Mononuclear cell (primary cell): ENCODE measurements around the gene EXTL1. TPM values are rescaled to one million over a fixed set of nuclear protein-coding genes. Genes with fewer than 3 reads are reported as not detected.

Experiments
- H3K27me3 ChIP-seq: 2 replicates; pipeline ENCODE4 v1.6.0; 2011; ENCODE audit warnings: low read length, control low read depth; ENCODE audit not compliant: insufficient read depth
- H3K4me1 ChIP-seq: 2 replicates; pipeline ENCODE4 v1.5.1; 2011; ENCODE audit warnings: mild to moderate bottlenecking, low read length, control low read depth; ENCODE audit not compliant: insufficient read depth
- H3K4me3 ChIP-seq: 2 replicates; pipeline ENCODE4 v1.5.1; 2011; ENCODE audit warnings: mild to moderate bottlenecking, low read length, moderate library complexity
- H3K9me3 ChIP-seq: 2 replicates; pipeline ENCODE4 v1.5.1; 2011; ENCODE audit warnings: low read depth, mild to moderate bottlenecking, control low read depth, low read length
- total RNA-seq: library from RNA; depleted of rRNA; stranded (reverse); fragments of >200 nt; gene quantifications from one replicate; pipeline ENCODE4 v1.2.3, GENCODE V29; 2012

EXTL1 gene
- total RNA-seq, 1 donor, result under 0.01 TPM

DNA sequence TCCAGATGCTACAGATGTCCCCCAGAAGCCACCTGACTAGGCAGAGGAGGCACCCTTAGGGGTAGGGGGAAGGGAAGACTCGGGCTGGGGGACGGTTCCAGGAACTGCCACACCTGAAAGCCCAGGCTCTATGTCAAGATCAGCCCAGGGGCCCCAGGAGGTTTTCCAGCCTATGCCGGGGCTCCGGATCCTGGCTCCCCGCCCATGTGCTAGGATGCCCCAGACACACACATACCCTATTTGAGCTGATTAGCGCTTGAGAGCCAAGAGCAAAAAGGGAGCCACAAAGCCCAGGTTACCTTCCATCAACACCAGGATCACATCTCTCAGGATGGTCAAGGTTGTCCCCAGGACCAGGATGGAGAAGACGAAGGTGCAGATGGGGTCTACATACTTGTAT is 19.8 kb downstream of the EXTL1 start:
- peaks cover under 1% of the 10 kb centered on the region for H3K4me1 ChIP-seq
- H3K9me3 ChIP-seq, result no peaks in the 10 kb centered on the region
- H3K4me3 ChIP-seq, result no peak overlapping the region
- H3K27me3 ChIP-seq, result peaks cover 19% of the 10 kb centered on the region

GRCh38 chr1:26041978-26042377 is 20.4 kb downstream of the EXTL1 start:
- peaks cover 25% of the 10 kb centered on the region for H3K27me3 ChIP-seq
- no peaks in the 10 kb centered on the region for H3K4me1 ChIP-seq
- H3K9me3 ChIP-seq, result no peaks in the 10 kb centered on the region
- no peak overlapping the region for H3K4me3 ChIP-seq

DNA sequence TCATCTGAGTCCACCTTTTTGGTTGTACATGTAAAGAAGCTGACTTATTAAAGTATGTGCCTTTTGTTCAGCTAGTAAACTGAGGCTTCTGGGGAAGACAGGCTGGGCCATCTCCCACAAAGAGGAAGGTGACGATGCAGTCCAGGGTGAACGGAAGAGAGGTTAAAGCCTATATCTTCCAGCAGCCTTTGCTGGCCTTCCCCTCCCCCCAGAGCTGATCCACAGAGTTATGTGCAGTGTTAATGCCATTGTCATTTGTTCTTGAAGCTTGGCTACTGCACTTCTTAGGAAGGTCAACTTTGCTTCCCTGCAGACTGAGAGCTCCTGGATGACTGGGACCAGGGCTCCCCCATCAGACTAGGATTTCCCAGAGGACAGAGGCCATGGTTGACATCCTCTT is 22.2 kb downstream of the EXTL1 start:
- Histone ChIP-seq H3K27me3 (peaks cover 40% of the 10 kb centered on the region), H3K4me1 (no peaks in the 10 kb centered on the region), H3K4me3 (no peak overlapping the region), H3K9me3 (no peaks in the 10 kb centered on the region)

DNA sequence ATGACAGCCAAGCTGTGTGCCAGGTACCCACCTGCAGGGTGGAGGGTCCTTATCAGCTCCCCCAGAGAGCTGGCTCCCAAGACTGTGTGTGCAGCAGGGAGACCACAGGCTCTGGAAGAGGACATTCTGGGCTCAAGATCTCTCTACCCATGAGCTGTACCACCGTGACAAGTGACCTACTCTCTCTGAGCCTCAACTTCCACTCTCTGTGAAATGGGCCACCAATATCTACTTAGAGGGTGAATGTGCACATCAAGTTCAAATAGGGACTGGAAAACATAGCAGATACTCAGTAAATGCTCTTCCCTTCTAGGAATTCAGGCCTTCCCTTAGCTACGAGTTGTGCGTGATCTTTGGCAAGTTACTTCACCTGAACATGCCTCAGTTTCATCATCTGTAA is 22.8 kb downstream of the EXTL1 start:
- Histone ChIP-seq H3K4me1 (no peaks in the 10 kb centered on the region), H3K27me3 (peaks cover 40% of the 10 kb centered on the region), H3K4me3 (no peak overlapping the region), H3K9me3 (no peaks in the 10 kb centered on the region)

GRCh38 chr1:26044971-26045721 is 23.6 kb downstream of the EXTL1 start:
- Histone ChIP-seq H3K9me3 (no peaks in the 10 kb centered on the region), H3K4me3 (no peak overlapping the region), H3K27me3 (peaks cover 42% of the 10 kb centered on the region), H3K4me1 (no peaks in the 10 kb centered on the region)

- H3K27me3 ChIP-seq, result peaks cover 42% of the 10 kb centered on the region
- no peak within 1 kb of the TSS for H3K4me3 ChIP-seq
- H3K9me3 ChIP-seq, result no peaks in the 10 kb centered on the region
- no peaks in the 10 kb centered on the region for H3K4me1 ChIP-seq
Observed at GRCh38 chr1:26045722-26046245, 24.2 kb downstream of the EXTL1 start, which contains the start of gene SLC30A2. SLC30A2 (minus strand) TSS chr1:26046118; CDS start chr1:26045896, 222 bp downstream.

GRCh38 chr1:26046246-26047095 is 24.9 kb downstream of the EXTL1 start:
- no peak overlapping the region for H3K4me3 ChIP-seq
- H3K9me3 ChIP-seq, result no peaks in the 10 kb centered on the region
- peaks cover 42% of the 10 kb centered on the region for H3K27me3 ChIP-seq
- no peaks in the 10 kb centered on the region for H3K4me1 ChIP-seq

- Histone ChIP-seq H3K4me1 (no peaks in the 10 kb centered on the region), H3K27me3 (peaks cover 42% of the 10 kb centered on the region), H3K4me3 (no peak overlapping the region), H3K9me3 (no peaks in the 10 kb centered on the region)
Observed at GRCh38 chr1:26047278-26047874, 25.8 kb downstream of the EXTL1 start.

- no peak overlapping the region for H3K4me3 ChIP-seq
- peaks cover 38% of the 10 kb centered on the region for H3K27me3 ChIP-seq
- H3K4me1 ChIP-seq, result no peaks in the 10 kb centered on the region
- no peaks in the 10 kb centered on the region for H3K9me3 ChIP-seq
Observed at GRCh38 chr1:26049531-26050247, 28.1 kb downstream of the EXTL1 start.

- Histone ChIP-seq H3K4me3 (no peak overlapping the region), H3K27me3 (peaks cover 32% of the 10 kb centered on the region), H3K4me1 (no peaks in the 10 kb centered on the region), H3K9me3 (no peaks in the 10 kb centered on the region)
Observed at GRCh38 chr1:26050248-26050640, 28.7 kb downstream of the EXTL1 start.

DNA sequence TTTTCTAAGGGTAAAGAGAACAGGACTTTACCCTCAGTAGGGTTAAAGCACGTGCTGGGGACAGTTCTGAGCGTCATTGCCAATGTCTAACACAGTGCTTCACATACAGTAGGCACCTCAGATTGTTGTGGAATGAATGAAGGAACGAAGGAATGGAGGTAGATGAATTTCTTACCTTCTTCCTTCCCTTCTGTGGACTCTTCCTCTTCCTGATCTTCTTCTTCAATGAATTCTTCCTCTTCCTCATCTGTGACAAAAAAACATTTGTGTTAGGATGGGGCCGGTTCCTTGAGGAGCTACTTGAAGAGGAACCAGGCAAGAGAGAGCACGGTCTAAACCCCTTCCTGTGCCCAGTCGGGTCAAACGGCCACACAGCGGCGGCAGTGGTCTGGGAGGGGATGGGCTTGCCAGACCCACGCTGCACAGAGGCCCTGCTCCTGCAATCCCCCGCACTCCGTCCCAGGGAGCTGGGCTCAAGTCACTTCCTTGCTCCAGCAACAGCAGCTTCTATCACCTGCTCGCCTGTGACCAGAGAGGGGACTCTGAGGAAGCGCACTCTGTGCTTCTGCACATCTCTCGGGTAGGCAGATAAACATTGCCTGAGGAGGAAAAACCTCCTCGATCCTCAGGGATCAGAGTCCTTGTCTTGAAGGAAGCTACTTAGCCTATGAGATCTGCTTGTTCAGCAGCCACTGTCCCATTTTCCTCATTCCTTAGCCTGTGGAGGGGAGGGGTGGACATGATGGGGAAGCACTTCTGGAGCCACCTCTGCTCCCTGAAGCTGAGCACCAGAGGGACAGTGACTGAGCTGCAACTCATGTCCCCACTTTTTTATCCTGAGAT is 32.4 kb downstream of the EXTL1 start:
- Histone ChIP-seq H3K9me3 (no peaks in the 10 kb centered on the region), H3K4me3 (no peak overlapping the region), H3K4me1 (no peaks in the 10 kb centered on the region), H3K27me3 (peaks cover 7% of the 10 kb centered on the region)

GRCh38 chr1:26055041-26055440 is 33.5 kb downstream of the EXTL1 start:
- H3K27me3 ChIP-seq, result peaks cover 5% of the 10 kb centered on the region
- no peaks in the 10 kb centered on the region for H3K9me3 ChIP-seq
- H3K4me3 ChIP-seq, result no peak overlapping the region
- no peaks in the 10 kb centered on the region for H3K4me1 ChIP-seq

GRCh38 chr1:26057189-26057588 is 35.6 kb downstream of the EXTL1 start:
- peaks cover 5% of the 10 kb centered on the region for H3K27me3 ChIP-seq
- no peak overlapping the region for H3K4me3 ChIP-seq
- no peaks in the 10 kb centered on the region for H3K9me3 ChIP-seq
- H3K4me1 ChIP-seq, result no peaks in the 10 kb centered on the region

DNA sequence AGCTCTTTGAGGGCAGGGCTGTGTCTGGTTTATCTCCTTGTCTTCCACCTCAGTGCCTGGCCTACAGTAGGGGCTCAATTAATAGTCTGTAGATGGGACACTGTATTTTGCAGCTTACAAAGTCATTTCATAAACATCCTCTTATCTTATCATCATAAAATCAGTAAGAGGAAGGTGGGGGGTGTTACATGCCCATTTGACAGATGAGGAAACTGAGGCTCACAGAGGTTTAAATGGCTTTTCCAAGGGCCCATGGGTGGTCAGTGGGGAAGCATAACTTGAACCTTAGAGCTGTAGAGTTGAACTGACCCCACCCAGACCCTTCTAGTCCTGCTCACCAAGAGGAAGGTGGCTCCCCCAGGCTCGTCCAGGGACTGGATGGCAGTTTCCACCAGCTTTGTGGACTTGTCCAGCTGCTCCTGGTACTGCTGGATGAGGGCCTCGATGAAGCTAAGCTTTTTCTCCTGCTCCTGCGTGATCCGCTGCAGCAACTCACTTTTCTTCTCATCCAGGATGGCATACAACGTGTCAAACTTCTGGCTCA is 36.5 kb downstream of the EXTL1 start:
- H3K4me1 ChIP-seq, result no peaks in the 10 kb centered on the region
- H3K27me3 ChIP-seq, result peaks cover 5% of the 10 kb centered on the region
- no peak overlapping the region for H3K4me3 ChIP-seq
- H3K9me3 ChIP-seq, result no peaks in the 10 kb centered on the region
